ENCODE results near the gene SULT1A1. TPM values are rescaled to one million over a fixed set of nuclear protein-coding genes. Genes with fewer than 3 reads are reported as not detected.

Gene SULT1A1
- total and polyA plus RNA-seq, 2 of the 13 experiments (the other 11 are each of a cell fraction or from before 2014, with no cell fraction given): 114 to 147 TPM

DNA sequence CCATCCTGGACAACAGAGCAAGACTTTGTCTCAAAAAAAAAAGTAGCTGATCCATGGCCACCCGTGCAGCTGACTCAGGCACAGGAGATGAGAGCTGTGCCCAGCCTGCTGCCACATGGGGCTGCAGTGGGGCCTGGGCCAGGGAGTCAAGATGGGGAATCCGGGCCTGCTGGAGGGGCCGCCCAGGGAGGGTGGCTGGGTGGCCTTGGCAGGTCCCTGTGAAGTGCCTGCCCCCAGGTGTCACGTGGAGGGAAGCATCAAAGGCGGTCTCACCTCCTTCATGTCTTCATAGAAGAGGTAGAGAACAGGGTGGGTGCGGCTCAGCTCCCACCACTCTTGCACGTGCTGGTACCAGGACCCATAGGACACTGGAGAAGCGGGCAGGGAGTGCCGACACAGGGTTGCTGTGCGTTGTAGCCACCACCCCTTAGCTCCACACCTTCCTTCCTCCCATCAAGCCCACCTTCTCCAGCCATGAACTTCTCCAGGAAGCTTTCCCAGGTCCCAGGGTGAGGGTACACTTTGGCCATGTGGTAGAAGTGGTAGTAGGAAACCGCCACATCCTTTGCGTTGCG is 16.8 kb downstream of the SULT1A1 start (continued):
- TF ChIP-seq ZNF136 (CRISPR knock-in tag; IDR thresholded peaks at IDR 0.05; ENCODE audit: low read depth) (no peak), AGO1 (IDR thresholded peaks at IDR 0.05; ENCODE audit: low read depth, low read length, poor library complexity, severe bottlenecking) (peak; percentile 33), RBM22 (optimal IDR thresholded peaks at IDR 0.05; ENCODE audit: low read length) (peak; percentile 69), SSRP1 (CRISPR knock-in tag; IDR thresholded peaks at IDR 0.05) (peak; percentile 50; the same call in 1 of the 2 replicates), MXD4 (CRISPR knock-in tag; IDR thresholded peaks at IDR 0.05) (no peak), XBP1 (CRISPR knock-in tag; IDR thresholded peaks at IDR 0.05) (no peak), RAD21 (CRISPR knock-in tag; IDR thresholded peaks at IDR 0.05) (no peak), TOPORS (CRISPR knock-in tag; IDR thresholded peaks at IDR 0.05) (no peak), ZNF782 (CRISPR knock-in tag; IDR thresholded peaks at IDR 0.05; ENCODE audit: borderline replicate concordance) (no peak), ZBTB7A (CRISPR knock-in tag; IDR thresholded peaks at IDR 0.05) (no peak), HCFC1 (IDR thresholded peaks at IDR 0.05; ENCODE audit: low read depth, low read length) (no peak), ZIK1 (CRISPR knock-in tag; IDR thresholded peaks at IDR 0.05; ENCODE audit: borderline replicate concordance, low read depth) (no peak), RORA (CRISPR knock-in tag; IDR thresholded peaks at IDR 0.05) (no peak), ZSCAN9 (CRISPR knock-in tag; IDR thresholded peaks at IDR 0.05; ENCODE audit: borderline replicate concordance) (no peak), RBFOX2 (IDR thresholded peaks at IDR 0.05; ENCODE audit: low read depth, low read length) (peak; percentile 63)
- TF ChIP-seq, protein P1, sequence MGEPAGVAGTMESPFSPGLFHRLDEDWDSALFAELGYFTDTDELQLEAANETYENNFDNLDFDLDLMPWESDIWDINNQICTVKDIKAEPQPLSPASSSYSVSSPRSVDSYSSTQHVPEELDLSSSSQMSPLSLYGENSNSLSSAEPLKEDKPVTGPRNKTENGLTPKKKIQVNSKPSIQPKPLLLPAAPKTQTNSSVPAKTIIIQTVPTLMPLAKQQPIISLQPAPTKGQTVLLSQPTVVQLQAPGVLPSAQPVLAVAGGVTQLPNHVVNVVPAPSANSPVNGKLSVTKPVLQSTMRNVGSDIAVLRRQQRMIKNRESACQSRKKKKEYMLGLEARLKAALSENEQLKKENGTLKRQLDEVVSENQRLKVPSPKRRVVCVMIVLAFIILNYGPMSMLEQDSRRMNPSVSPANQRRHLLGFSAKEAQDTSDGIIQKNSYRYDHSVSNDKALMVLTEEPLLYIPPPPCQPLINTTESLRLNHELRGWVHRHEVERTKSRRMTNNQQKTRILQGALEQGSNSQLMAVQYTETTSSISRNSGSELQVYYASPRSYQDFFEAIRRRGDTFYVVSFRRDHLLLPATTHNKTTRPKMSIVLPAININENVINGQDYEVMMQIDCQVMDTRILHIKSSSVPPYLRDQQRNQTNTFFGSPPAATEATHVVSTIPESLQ (CRISPR knock-in tag; conservative IDR thresholded peaks at IDR 0.05): no peak
- TF ChIP-seq, protein P2, sequence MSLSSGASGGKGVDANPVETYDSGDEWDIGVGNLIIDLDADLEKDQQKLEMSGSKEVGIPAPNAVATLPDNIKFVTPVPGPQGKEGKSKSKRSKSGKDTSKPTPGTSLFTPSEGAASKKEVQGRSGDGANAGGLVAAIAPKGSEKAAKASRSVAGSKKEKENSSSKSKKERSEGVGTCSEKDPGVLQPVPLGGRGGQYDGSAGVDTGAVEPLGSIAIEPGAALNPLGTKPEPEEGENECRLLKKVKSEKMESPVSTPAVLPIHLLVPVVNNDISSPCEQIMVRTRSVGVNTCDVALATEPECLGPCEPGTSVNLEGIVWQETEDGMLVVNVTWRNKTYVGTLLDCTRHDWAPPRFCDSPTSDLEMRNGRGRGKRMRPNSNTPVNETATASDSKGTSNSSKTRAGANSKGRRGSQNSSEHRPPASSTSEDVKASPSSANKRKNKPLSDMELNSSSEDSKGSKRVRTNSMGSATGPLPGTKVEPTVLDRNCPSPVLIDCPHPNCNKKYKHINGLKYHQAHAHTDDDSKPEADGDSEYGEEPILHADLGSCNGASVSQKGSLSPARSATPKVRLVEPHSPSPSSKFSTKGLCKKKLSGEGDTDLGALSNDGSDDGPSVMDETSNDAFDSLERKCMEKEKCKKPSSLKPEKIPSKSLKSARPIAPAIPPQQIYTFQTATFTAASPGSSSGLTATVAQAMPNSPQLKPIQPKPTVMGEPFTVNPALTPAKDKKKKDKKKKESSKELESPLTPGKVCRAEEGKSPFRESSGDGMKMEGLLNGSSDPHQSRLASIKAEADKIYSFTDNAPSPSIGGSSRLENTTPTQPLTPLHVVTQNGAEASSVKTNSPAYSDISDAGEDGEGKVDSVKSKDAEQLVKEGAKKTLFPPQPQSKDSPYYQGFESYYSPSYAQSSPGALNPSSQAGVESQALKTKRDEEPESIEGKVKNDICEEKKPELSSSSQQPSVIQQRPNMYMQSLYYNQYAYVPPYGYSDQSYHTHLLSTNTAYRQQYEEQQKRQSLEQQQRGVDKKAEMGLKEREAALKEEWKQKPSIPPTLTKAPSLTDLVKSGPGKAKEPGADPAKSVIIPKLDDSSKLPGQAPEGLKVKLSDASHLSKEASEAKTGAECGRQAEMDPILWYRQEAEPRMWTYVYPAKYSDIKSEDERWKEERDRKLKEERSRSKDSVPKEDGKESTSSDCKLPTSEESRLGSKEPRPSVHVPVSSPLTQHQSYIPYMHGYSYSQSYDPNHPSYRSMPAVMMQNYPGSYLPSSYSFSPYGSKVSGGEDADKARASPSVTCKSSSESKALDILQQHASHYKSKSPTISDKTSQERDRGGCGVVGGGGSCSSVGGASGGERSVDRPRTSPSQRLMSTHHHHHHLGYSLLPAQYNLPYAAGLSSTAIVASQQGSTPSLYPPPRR (CRISPR knock-in tag; IDR thresholded peaks at IDR 0.05; ENCODE audit: borderline replicate concordance): no peak
- TF ChIP-seq, protein P3, sequence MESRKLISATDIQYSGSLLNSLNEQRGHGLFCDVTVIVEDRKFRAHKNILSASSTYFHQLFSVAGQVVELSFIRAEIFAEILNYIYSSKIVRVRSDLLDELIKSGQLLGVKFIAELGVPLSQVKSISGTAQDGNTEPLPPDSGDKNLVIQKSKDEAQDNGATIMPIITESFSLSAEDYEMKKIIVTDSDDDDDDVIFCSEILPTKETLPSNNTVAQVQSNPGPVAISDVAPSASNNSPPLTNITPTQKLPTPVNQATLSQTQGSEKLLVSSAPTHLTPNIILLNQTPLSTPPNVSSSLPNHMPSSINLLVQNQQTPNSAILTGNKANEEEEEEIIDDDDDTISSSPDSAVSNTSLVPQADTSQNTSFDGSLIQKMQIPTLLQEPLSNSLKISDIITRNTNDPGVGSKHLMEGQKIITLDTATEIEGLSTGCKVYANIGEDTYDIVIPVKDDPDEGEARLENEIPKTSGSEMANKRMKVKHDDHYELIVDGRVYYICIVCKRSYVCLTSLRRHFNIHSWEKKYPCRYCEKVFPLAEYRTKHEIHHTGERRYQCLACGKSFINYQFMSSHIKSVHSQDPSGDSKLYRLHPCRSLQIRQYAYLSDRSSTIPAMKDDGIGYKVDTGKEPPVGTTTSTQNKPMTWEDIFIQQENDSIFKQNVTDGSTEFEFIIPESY (CRISPR knock-in tag; IDR thresholded peaks at IDR 0.05): peak; percentile 64; the same call in 1 of the 2 replicates
- TF ChIP-seq, protein P4, sequence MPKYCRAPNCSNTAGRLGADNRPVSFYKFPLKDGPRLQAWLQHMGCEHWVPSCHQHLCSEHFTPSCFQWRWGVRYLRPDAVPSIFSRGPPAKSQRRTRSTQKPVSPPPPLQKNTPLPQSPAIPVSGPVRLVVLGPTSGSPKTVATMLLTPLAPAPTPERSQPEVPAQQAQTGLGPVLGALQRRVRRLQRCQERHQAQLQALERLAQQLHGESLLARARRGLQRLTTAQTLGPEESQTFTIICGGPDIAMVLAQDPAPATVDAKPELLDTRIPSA (CRISPR knock-in tag; IDR thresholded peaks at IDR 0.05; ENCODE audit: borderline replicate concordance): no peak
- TF ChIP-seq, protein P5, sequence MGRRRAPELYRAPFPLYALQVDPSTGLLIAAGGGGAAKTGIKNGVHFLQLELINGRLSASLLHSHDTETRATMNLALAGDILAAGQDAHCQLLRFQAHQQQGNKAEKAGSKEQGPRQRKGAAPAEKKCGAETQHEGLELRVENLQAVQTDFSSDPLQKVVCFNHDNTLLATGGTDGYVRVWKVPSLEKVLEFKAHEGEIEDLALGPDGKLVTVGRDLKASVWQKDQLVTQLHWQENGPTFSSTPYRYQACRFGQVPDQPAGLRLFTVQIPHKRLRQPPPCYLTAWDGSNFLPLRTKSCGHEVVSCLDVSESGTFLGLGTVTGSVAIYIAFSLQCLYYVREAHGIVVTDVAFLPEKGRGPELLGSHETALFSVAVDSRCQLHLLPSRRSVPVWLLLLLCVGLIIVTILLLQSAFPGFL (CRISPR knock-in tag; IDR thresholded peaks at IDR 0.05): no peak
